Fibroblast of pulmonary artery (primary cell): ENCODE results near the gene IL1RAPL2.
"Not testable (repeated sequence)": the region's sequence is repeated elsewhere in the genome, so short reads cannot be mapped to it uniquely, and the experiment has no call there.

Experiments
- DNase-seq: peaks from one replicate; pipeline ENCODE4 v3.0.0-alpha.2; 2010; ENCODE audit warnings: low read depth
- H3K4me3 ChIP-seq: replicated peaks from 2 replicates; pipeline ENCODE4 v1.5.1; 2011; ENCODE audit warnings: low read depth, mild to moderate bottlenecking, control low read depth, low read length, moderate library complexity
- CTCF ChIP-seq: IDR thresholded peaks from 2 replicates; pipeline ENCODE4 v1.5.1; 2011; ENCODE audit warnings: mild to moderate bottlenecking, control low read depth, low read length, inconsistent platforms; ENCODE audit errors: missing control alignments

IL1RAPL2 gene

GRCh38 chrX:104988038-104988437, 422.0 kb downstream of the IL1RAPL2 start:
- no peak for TF ChIP-seq CTCF
- DNase-seq, result no peak
- H3K4me3 ChIP-seq, result no peak overlapping the region

- DNase-seq, result no peak
- TF ChIP-seq CTCF, result no peak
- H3K4me3 ChIP-seq, result no peak overlapping the region
These were observed 429.5 kb downstream of the IL1RAPL2 start for GRCh38 chrX:104995546-104995945.

- no peak overlapping the region for H3K4me3 ChIP-seq
- DNase-seq, result no peak
- no peak for TF ChIP-seq CTCF
These were observed 440.1 kb downstream of the IL1RAPL2 start for GRCh38 chrX:105006103-105006502.

GRCh38 chrX:105006996-105007395, 441.0 kb downstream of the IL1RAPL2 start:
- no peak for DNase-seq
- TF ChIP-seq CTCF, result no peak

GRCh38 chrX:105013719-105014118, 447.7 kb downstream of the IL1RAPL2 start:
- no peak for DNase-seq
- TF ChIP-seq CTCF, result no peak
- no peak overlapping the region for H3K4me3 ChIP-seq

More at GRCh38 chrX:105006996-105007395, 441.0 kb downstream of the IL1RAPL2 start:
- H3K4me3 ChIP-seq, result no peak overlapping the region

GRCh38 chrX:105017641-105018040, 451.6 kb downstream of the IL1RAPL2 start:
- DNase-seq, result no peak
- H3K4me3 ChIP-seq, result no peak overlapping the region
- no peak for TF ChIP-seq CTCF

- no peak overlapping the region for H3K4me3 ChIP-seq
- no peak for DNase-seq
- no peak for TF ChIP-seq CTCF
These were observed 452.9 kb downstream of the IL1RAPL2 start for GRCh38 chrX:105018865-105019264.

- not testable (repeated sequence) for DNase-seq, H3K4me3 ChIP-seq
These were observed 463.0 kb downstream of the IL1RAPL2 start for GRCh38 chrX:105028962-105029361.
